ENCODE results near the gene GSTT2.

GSTT2 gene

GRCh38 chr22:24009227-24010017 lies 29.5 kb downstream of the GSTT2 start:
- DNase-seq (ENCODE audit: low spot score), result no peak

GRCh38 chr22:24010018-24010391 lies 30.1 kb downstream of the GSTT2 start:
- DNase-seq (ENCODE audit: low spot score), result no peak

GRCh38 chr22:24011735-24012068 lies 31.8 kb downstream of the GSTT2 start:
- DNase-seq (ENCODE audit: low spot score), result peak; percentile 54

- DNase-seq (ENCODE audit: low spot score), result no peak
Observed at GRCh38 chr22:24016156-24016555, 36.2 kb downstream of the GSTT2 start.

GRCh38 chr22:24021304-24021703 lies 41.4 kb downstream of the GSTT2 start:
- DNase-seq (ENCODE audit: low spot score), result no peak

GRCh38 chr22:24023204-24023789 lies 43.4 kb downstream of the GSTT2 start:
- DNase-seq (ENCODE audit: low spot score), result no peak

GRCh38 chr22:24024354-24024753 lies 44.4 kb downstream of the GSTT2 start:
- DNase-seq (ENCODE audit: low spot score), result no peak

GRCh38 chr22:24025475-24025874 lies 45.5 kb downstream of the GSTT2 start:
- no peak for DNase-seq (ENCODE audit: low spot score)

- no peak for DNase-seq (ENCODE audit: low spot score)
Observed at GRCh38 chr22:24026056-24026455, 46.1 kb downstream of the GSTT2 start.

- no peak for DNase-seq (ENCODE audit: low spot score)
Observed at GRCh38 chr22:24026733-24027132, 46.8 kb downstream of the GSTT2 start.

GRCh38 chr22:24027389-24027975 lies 47.5 kb downstream of the GSTT2 start:
- no peak for DNase-seq (ENCODE audit: low spot score)

- no peak for DNase-seq (ENCODE audit: low spot score)
Observed at GRCh38 chr22:24027991-24028390, 48.1 kb downstream of the GSTT2 start.

- DNase-seq (ENCODE audit: low spot score), result no peak
Observed at GRCh38 chr22:24028533-24028932, 48.6 kb downstream of the GSTT2 start.

- no peak for DNase-seq (ENCODE audit: low spot score)
Observed at GRCh38 chr22:24029304-24029703, 49.4 kb downstream of the GSTT2 start.

- DNase-seq (ENCODE audit: low spot score), result no peak
Observed at GRCh38 chr22:24030186-24030702, 50.3 kb downstream of the GSTT2 start.

Data from D341Med (cell line).